ENCODE results near the gene AQP2. TPM values are rescaled to one million over a fixed set of nuclear protein-coding genes. Genes with fewer than 3 reads are reported as not detected.
A peak's percentile ranks its signal among the peaks of the same experiment; 100 is the strongest.

AQP2 gene
- total RNA-seq, 4 donors from 2014 or later, result not detected

DNA sequence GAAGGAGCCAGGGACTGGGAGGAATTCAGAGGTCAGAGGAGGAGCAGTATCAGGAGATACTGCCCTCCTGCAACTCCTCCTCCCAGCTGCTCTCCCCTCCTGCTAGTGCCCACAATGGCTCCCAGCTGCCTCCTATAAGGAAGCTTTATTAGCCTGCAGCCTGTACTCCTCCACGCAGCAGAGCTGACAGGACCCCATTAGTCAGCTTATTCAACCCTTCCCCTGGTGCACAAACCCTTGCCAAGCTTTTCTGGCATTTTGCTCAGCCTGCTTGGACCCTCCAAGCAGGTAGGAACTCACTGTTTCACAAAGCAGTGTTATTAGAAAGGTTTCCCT is 6.9 kb upstream of the AQP2 start:
- no peak overlapping the region for H3K4me3 ChIP-seq
- H3K9me3 ChIP-seq, result no peaks in the 10 kb centered on the region
- 100% methylated on average over 1 of the region's 1 CpG; no CpG with 5 or more reads in 1 of the 2 donors for WGBS, 2 donors
- no peaks in the 10 kb centered on the region for H3K36me3 ChIP-seq
- H3K27ac ChIP-seq, result peak overlapping the region; percentile 54 to 88 (median 77)
- TF ChIP-seq, protein P1, sequence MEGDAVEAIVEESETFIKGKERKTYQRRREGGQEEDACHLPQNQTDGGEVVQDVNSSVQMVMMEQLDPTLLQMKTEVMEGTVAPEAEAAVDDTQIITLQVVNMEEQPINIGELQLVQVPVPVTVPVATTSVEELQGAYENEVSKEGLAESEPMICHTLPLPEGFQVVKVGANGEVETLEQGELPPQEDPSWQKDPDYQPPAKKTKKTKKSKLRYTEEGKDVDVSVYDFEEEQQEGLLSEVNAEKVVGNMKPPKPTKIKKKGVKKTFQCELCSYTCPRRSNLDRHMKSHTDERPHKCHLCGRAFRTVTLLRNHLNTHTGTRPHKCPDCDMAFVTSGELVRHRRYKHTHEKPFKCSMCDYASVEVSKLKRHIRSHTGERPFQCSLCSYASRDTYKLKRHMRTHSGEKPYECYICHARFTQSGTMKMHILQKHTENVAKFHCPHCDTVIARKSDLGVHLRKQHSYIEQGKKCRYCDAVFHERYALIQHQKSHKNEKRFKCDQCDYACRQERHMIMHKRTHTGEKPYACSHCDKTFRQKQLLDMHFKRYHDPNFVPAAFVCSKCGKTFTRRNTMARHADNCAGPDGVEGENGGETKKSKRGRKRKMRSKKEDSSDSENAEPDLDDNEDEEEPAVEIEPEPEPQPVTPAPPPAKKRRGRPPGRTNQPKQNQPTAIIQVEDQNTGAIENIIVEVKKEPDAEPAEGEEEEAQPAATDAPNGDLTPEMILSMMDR (IDR thresholded peaks at IDR 0.05), result no peak
- TF ChIP-seq POLR2A (IDR thresholded peaks at IDR 0.05), result no peak
- peaks cover 20 to 77% (median 50%) of the 10 kb centered on the region in 3 donors for H3K4me1 ChIP-seq
- intact Hi-C loops (cut with DNase I), result no loop called here
- H3K27me3 ChIP-seq, result no peaks in the 10 kb centered on the region
- DNase-seq, result no peak

DNA sequence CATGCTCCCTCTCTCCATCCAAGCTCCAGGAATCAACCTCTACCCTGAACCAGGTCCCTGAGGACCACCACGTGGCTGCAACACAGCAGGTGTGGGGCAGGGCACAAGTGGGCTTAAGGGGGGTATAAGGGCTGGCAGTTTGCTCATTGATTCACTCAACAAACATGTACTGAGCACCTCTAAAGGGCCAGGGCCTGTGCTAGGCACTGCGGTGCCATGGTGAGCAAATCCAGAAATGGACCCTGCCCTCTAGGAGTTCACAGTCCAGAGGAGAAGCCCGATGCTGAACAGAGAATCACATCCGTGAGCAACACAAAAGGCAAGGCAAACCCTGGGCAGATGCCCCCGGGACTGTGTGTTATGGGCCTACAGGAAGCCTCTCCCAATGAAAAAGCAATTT is 6.5 kb upstream of the AQP2 start:
- no peak for DNase-seq
- peak overlapping the region; percentile 22 to 88 (median 77) for H3K27ac ChIP-seq

DNA sequence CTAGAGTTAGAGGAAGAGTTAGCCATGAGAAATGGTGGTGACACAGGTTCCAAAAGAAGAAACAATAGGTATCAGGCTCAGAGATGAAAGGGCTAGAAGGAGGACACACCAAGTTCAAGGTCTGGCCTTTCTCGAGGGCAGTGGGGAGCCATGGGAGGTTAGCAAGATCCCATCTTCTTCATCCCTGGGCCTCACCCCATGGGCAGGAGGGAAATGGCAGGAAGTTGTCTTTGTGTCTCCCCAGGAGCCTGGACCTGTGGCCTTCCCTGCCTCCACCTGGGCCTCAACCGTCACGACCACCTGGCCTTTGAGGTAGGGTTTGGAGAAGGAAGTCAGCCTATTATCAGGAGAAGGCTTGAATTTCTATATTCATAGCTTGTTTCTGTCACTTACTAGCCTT is 5.8 kb upstream of the AQP2 start:
- peak overlapping the region; percentile 28 to 88 (median 80) for H3K27ac ChIP-seq
- WGBS, 2 donors, result 94% methylated on average over 3 of the region's 3 CpGs
- peaks cover 0 to 6% (median 0%) of the 10 kb centered on the region in 4 donors for H3K27me3 ChIP-seq
- intact Hi-C loops (cut with DNase I), result no loop called here
- no peaks in the 10 kb centered on the region for H3K36me3 ChIP-seq
- no peak overlapping the region for H3K4me3 ChIP-seq
- no peaks in the 10 kb centered on the region for H3K9me3 ChIP-seq
- H3K4me1 ChIP-seq, result peaks cover 15 to 66% (median 41%) of the 10 kb centered on the region in 3 donors
- DNase-seq, result no peak
- TF ChIP-seq POLR2A (IDR thresholded peaks at IDR 0.05), result no peak
- TF ChIP-seq, protein P1 (IDR thresholded peaks at IDR 0.05), result no peak

More for the DNA sequence above, 6.5 kb upstream of the AQP2 start:
- Histone ChIP-seq H3K27me3 (no peaks in the 10 kb centered on the region), H3K4me3 (no peak overlapping the region), H3K9me3 (no peaks in the 10 kb centered on the region), H3K36me3 (no peaks in the 10 kb centered on the region), H3K4me1 (peaks cover 20 to 73% (median 46%) of the 10 kb centered on the region in 3 donors)
- 83 to 100% methylated on average over 1 to 4 of the region's 5 CpGs for WGBS, 2 donors
- no peak for TF ChIP-seq POLR2A (IDR thresholded peaks at IDR 0.05)
- TF ChIP-seq, protein P1 (IDR thresholded peaks at IDR 0.05), result no peak
- intact Hi-C loops (cut with DNase I), result no loop called here

DNA sequence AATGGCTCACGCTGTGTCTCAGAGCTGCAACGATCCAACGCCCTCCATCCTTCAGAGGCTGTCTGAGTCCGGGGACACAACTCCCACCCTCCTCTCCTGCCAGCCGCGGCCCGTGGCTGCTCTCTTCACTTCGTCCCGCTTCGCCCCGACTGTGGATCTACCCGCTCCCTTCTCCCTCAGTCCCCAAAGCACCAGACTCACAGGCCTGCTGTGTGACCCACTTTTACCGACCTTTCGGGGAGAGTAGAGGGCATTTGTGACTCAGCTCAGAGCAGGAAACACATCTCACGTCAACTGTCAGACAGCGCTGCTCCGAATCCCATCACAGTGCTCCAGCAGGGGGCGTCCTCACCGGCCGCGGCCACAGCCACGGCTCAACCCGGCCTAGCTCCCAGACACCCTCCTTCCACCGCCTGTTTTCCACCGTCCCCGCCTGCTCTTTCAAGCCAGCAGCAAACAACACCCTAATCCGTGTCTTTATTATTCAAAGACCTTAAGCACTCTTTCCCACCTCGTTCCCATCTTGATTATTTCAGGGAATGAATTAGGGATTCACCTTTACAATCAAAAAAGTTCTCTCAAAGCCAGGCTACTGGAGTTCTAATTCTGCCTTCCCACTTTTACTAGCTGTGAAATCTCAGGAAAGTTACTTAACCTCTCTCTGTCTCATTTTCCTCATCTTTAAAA is 5.0 kb upstream of the AQP2 start:
- Histone ChIP-seq H3K27ac (peak overlapping the region; percentile 28 to 87 (median 54)), H3K36me3 (no peaks in the 10 kb centered on the region), H3K27me3 (peaks cover 0 to 13% (median 0%) of the 10 kb centered on the region in 4 donors), H3K4me1 (peaks cover 7 to 58% (median 36%) of the 10 kb centered on the region in 3 donors), H3K9me3 (no peaks in the 10 kb centered on the region), H3K4me3 (peak overlapping the region in 3 of 4 donors; percentile 5 to 55 (median 14))
- intact Hi-C loops (cut with DNase I), result no loop called here
- 15 to 20% methylated on average over 28 of the region's 28 CpGs for WGBS, 2 donors
- no peak for TF ChIP-seq POLR2A (IDR thresholded peaks at IDR 0.05)
- TF ChIP-seq, protein P1 (IDR thresholded peaks at IDR 0.05), result peak; percentile 35 to 89 (median 84)
- no peak for DNase-seq

DNA sequence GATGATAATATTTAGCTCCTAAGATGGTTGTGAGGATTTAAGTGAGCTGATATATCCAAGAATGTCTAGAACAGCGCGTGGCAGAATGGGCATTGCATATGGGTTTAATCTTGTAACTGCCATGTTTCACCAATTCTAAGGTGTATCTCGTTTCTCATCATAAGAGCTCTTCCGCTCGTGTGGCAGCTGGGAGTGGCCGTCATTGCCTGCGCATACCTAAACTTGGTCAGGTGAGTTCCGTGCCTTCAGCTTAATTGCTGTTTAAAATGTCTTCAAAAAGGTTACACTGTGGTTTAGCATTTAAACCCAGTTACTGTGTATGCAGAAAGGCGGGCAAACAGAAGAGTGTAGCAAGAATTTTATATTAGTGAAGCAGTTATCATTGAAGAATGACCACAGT is 4.5 kb upstream of the AQP2 start:
- Histone ChIP-seq H3K4me3 (no peak overlapping the region), H3K27ac (peak overlapping the region in 3 of 4 donors; percentile 33 to 87 (median 74)), H3K27me3 (peaks cover 0 to 19% (median 0%) of the 10 kb centered on the region in 4 donors), H3K4me1 (peaks cover 7 to 52% (median 36%) of the 10 kb centered on the region in 3 donors), H3K36me3 (no peaks in the 10 kb centered on the region), H3K9me3 (no peaks in the 10 kb centered on the region)
- intact Hi-C loops (cut with DNase I), result no loop called here
- TF ChIP-seq POLR2A (IDR thresholded peaks at IDR 0.05), result no peak
- TF ChIP-seq, protein P1 (IDR thresholded peaks at IDR 0.05), result no peak
- DNase-seq, result no peak
- WGBS, 2 donors, result 81 to 93% methylated on average over 9 of the region's 9 CpGs
